ENCODE measurements around the gene COMMD2. TPM values are rescaled to one million over a fixed set of nuclear protein-coding genes. Genes with fewer than 3 reads are reported as not detected.

The COMMD2 gene
- total RNA-seq, 1 donor from 2014 or later = 9.5 TPM

DNA sequence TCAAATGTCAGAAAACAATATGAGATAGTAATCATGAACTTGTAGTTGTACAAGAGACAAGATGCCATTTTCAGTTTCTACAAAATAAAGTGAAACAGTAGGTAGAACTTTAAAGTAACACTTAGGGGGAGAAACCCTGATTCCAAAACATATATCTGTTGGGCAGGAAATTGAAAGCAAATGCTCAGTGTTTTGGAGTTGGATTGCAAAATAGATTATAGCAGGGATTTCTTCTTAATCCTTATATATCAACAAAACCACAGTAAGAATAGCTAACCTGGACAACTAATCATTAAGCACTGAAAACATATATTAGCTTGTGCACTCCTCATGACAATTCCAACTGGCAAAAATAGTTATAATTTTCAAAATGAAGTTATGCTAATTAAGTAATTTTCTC is 46.9 kb downstream of the COMMD2 start:
- DNase-seq (ENCODE audit: low spot score) (no peak), ATAC-seq (no peak)

DNA sequence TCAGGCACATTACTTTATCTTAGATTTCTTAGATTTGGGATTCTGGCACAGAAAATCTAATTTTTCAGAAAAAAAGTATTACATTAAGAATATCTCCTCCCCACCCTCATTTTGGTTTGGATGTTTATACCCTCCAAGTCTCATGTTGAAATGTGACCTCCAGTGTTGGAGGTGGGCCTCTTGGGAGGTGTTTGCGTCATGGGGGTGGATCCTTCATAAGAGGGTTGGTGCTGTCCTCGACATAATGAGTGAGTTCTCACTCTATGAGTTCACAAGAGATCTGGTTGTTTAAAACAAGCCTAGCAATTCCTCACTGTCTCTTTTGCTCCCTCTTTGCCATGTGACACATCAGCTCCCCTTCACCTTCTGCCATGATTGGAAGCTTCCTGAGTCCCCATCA is 48.8 kb downstream of the COMMD2 start:
- no peak for ATAC-seq
- DNase-seq (ENCODE audit: low spot score) = no peak

DNA sequence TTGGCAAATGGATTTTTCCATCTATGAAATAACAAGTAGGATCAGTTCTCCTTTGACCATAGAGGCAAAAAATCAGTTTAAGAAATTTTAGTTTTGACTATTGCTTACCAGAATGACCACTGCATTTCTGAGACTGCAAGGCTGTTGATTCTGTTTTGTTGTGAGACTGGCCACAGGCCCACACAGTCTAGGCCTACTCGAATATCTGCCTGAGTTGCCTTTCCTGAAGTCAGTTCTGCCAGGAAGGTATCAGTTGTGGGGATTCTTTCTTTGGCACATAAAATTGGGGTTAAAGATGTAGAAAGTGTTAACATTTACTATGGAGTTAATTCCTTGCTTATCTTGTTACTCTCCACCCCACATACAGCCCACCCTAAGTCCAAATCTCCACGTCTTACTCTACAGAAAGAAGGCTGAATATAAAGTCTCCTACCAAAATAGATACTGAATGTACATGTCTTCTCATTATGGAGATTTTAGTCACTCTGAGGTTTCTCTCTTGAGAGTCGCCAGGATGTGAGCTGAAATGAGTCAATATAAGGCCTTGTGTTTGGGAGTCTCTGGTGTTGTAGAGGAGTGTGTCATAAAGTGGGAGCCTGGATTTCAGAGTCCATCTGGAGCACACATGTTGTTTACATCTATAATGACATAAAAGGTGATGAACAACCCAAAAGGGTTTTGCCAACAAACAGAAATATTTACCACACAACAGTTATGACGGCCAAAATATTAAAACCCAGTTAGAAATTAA is 49.4 kb downstream of the COMMD2 start:
- DNase-seq (ENCODE audit: low spot score) (no peak), ATAC-seq (no peak)

DNA sequence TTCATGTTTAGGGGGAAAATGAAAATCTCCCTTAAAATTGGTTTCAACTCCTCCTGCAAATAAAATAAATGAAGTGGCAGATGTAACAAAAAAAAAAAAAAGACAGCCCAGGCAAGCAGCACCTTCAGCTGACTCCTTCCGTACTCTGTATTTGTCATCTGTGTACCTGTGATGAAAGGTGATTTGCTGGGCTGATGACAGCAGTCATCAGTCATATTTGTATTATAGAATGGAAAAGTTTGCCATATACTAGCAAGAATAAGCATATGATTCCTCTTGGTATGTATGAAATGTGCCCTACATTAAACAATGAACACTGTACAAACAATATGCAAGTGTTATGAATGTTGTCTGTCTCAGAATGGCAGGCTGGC is 50.3 kb downstream of the COMMD2 start:
- ATAC-seq (no peak), DNase-seq (ENCODE audit: low spot score) (no peak)

DNA sequence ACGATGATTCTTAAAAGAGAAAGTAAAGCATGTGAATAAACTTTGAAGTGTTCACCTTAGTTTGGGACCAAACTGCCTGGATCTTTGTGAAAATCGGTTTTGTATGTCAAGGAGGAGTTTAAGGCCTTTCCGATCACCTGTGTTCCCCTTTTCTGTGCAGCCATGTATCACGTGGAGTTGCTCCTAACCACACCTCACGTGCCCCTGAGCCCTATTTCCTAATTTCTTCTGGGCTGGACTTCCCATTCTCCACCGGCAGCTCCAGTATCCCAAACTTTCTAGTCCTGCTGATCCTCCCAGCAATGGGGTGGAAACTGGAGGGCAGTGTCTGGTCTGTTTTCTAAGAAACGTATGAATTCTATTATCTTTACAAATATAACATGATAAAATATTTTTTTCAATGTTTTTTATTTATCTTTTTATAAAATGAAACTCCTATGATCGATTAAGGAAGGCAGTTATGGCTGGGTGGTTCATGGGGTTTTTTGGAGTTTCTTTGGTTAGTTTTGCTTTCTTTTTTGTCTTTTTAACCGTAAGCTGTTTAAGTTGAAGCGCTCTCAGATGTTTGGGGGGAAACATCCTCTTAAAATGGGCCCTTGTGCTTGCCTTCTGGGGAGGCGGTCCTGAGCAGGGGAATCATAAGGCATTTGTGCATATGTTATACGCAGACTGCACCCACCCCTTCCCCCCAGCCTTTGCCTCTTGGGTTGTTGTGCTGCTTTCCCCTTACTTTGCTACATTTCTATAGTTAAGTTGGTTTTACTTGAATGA is 50.9 kb downstream of the COMMD2 start:
- ATAC-seq (no peak), DNase-seq (ENCODE audit: low spot score) (no peak)

Other genes starting within 250 kb of the COMMD2 start
- 13.2 TPM for gene WWTR1, start 94.5 kb downstream of the COMMD2 start, total RNA-seq
- gene ANKUB1, start 40.1 kb upstream of the COMMD2 start, total RNA-seq = not detected
- 36.7 TPM for gene RNF13, start 60.7 kb upstream of the COMMD2 start, total RNA-seq
- gene PFN2, start 218.4 kb upstream of the COMMD2 start, total RNA-seq = 7.5 TPM